HG03025 (cell line): ENCODE measurements around the gene LILRA5.
"Not testable (repeated sequence)": the region's sequence is repeated elsewhere in the genome, so short reads cannot be mapped to it uniquely, and the experiment has no call there.

Experiments
- ATAC-seq: cut with Tn5 transposase; IDR thresholded peaks from one replicate; pipeline ENCODE4 v1.9.1; 2021; ENCODE audit warnings: mild to moderate bottlenecking, moderate library complexity; ENCODE audit not compliant: unreplicated experiment, low FRiP score

LILRA5 gene

GRCh38 chr19:54335164-54335563 is 22.2 kb upstream of the LILRA5 start:
- ATAC-seq = no peak

- no peak for ATAC-seq
Observed at GRCh38 chr19:54333586-54334298, 20.8 kb upstream of the LILRA5 start.

- ATAC-seq = no peak
Observed at GRCh38 chr19:54332149-54332548, 19.2 kb upstream of the LILRA5 start.

DNA sequence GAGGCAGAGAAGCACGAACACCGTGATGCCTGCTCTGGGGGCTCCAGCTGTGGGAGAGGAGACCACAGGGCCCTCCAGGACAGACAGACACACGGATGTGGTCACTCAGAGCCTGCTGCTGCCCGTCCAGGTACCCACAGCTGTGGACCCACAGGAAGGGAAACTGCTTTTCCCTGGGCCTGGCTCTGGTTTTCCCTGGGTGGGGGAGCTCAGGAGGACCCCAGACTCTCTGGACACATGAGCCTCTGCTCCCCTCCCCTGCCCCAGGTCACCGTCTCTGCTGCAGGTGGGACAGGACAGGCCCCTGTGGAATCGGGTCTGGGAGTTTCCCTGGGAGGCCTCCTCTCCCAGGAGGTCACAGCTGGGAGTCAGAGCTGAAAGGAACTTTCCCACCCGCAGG is 18.7 kb upstream of the LILRA5 start:
- ATAC-seq = no peak

GRCh38 chr19:54329476-54330165 is 16.7 kb upstream of the LILRA5 start:
- ATAC-seq = no peak

GRCh38 chr19:54328781-54329180 is 15.8 kb upstream of the LILRA5 start:
- not testable (repeated sequence) for ATAC-seq

- ATAC-seq = no peak
Observed at GRCh38 chr19:54325631-54326030, 12.7 kb upstream of the LILRA5 start.

DNA sequence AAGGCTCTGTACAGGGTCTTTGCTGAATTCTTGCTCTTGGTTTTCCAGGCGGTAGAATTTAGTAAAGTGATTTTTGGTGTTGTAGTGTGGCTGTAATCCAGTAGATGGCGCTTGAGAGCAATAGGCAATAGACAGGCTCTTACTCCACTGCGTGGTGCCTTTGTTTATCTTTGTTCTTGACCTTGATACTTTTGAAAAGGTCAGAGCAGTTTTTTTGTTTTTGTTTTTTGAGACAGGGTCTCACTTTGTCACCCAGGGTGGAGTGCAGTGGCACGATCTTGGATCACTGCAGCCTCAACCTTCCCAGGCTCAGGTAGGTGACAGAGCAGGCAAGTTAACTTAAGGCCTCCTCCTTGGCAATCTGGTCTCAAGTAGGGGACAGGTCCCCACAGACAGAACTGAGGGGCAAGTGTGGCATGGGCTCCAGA is 12.2 kb upstream of the LILRA5 start:
- ATAC-seq = no peak

DNA sequence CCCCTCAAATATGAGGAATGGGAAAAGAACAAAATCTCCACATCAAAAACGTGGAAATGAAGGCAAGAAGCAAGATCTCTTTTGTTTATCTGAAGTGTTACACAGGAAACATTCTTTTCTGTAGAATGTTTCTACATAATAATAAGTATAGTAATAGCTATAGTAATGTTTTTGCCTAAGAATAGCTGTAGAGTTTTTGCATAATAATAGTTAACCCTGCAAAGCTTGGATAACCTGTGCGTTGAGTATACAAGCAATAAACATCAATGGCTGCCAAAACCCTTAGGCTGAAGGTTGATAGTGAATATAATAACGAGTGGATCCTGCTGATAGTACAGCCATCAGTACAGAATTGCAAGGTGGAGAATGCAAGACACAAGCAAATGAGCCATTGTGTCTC is 11.1 kb upstream of the LILRA5 start:
- ATAC-seq = no peak

- not testable (repeated sequence) for ATAC-seq
Observed at GRCh38 chr19:54322934-54323333, 10.0 kb upstream of the LILRA5 start.

GRCh38 chr19:54322295-54322694 is 9.3 kb upstream of the LILRA5 start:
- ATAC-seq = not testable (repeated sequence)

DNA sequence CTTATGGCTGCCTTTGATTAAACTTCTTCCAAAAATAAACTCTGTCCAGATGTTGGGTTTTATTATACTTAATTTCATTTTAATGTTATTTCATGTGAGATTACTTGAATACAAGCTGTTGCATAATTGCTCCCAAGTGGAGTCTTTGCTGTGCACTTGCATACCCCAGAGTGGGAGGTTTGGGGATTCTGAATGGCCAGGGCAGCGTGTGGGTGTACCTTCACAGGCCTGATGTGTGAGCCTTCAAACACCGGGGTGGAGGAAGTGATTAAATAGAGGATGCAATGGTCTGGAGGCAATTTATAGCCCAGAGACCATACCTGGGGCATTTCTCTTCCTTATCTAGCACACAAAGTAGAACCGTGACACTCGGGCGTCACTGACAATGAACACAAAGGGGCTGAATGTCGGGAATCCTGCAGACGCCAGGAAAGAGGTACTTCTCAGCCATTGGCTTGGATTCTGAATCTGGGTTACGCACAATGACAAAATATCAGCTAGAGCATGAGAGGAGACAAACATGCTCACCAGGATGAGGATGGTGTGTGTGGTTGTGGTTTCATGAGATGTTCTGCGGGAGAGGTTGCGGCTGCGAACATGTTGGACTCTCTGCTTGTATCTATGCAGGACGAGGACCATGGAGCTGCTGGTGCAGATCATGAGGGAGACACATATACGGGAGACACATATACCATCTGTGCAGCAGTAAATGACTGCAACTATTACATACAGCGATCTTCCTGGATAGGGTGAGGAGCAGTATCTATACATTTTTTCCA is 7.1 kb upstream of the LILRA5 start:
- no peak for ATAC-seq

DNA sequence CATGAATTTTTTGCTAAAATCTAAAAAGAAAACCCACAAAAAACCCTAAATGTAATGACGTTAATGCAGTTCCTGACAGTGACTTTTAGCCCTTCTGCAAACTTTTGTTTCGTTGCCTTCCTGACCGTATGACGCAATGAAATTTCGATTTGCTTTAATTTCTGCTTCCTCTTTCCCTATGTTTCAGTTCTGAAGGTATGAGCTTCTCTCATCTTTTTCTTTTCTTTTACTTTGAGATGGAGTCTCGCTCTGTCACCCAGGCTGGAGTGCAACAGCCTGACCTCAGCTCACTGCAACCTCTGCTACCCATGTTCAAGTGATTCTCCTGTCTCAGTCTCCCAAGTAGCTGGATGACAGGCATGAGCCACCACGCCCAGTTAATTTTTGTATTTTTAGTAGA is 6.1 kb upstream of the LILRA5 start:
- ATAC-seq = no peak

GRCh38 chr19:54317965-54318240 is 4.9 kb upstream of the LILRA5 start:
- ATAC-seq = no peak

DNA sequence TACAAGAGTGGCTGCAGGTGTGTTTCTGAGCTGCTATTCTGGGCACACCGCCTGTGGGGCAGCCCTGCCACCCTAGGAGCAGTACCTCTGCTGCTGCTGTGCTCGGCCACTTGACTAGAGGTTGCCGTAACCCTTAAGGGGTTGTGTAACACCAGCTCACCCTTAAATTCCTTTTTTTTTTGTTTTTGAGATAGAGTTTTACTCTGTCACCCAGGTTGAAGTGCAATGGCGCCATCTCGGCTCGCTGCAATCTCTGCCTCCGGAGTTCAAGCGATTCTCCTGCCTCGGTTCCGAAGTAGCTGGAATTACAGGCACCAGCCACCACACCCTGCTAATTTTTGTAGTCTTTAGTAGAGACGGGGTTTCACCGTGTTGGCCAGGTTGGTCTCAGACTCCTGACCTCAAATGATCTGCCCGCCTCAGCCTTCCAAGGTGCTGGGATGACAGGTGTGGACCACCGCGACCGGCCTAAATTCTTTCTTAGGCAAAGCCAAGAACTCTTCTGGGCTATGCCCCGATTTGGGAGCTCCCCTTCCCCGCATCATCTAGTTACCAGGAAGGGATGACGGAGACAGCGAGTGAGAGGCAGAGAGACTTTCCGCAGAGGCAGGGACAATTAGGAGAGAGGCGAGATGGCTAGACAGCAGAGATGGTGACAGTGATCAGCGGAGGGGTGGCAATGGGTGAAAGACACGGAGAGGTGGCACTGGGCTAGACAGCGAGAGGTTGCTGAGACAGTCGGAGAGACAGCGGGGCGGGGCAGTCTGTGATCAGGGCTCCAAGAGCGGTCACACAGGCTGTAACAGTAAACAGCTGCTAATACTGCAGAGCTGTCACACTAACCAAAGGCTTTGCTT is 4.4 kb upstream of the LILRA5 start:
- ATAC-seq = no peak

DNA sequence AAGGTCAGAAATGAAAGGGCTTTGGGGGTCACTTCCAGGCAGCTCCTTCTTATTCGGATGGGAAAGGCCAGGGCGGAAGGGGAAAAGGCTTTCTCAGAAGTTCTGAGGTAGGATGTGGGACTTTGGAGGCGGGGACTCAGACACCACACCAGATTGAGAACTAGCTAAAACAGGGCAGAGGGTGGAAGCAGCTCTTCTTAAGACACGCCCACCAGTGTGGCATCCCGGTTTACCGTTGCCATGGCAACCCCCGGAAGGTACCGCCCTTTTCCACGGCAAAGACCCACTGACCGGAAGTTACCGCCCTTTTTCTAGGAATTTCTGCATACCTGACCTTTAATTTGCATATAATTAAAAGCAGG is 3.8 kb upstream of the LILRA5 start:
- ATAC-seq = no peak

DNA sequence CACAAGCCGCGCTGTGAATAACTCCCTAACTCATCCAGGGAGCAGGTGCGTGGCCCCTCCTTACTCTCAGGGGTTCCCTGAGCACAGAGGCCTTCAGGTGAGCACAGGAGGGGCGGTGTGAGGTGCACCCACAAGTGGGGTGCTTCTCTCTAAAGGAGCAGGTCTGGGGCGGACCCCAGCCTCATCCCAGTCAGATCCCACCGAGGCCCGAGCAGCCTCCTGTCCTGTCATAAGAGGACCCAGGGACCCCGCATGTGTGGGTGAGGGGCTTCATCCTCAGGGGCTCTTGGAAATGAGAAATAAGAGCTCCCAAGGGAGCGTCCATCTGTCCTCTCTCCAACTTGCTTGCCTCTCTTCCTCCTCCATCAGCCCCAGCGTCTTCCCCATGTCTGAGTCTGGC is 3.0 kb upstream of the LILRA5 start:
- no peak for ATAC-seq

GRCh38 chr19:54312011-54312410 is 955 bp downstream of the LILRA5 start:
- no peak for ATAC-seq

DNA sequence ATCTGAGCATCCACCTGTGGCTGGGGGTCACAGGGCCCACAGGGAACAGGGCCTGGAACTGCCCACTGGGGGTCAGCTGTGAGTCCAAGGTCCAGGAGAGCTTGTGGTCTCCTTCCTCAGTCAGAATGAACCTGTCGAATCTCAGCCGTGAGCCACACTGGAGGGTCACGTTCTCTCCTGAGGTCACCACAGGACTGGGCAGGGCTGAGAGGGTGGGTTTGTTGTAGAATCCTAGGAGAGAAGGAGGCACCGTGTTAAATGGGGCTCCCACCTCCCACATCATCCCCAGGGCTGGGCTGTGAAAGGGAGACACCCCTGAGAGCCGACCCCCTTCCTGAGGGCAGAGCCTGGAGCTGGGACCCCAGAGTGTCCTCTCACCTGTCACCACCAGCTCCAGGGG is 1.5 kb downstream of the LILRA5 start:
- no peak for ATAC-seq

GRCh38 chr19:54310543-54310942 is 2.4 kb downstream of the LILRA5 start:
- no peak for ATAC-seq

GRCh38 chr19:54309811-54310210 is 3.2 kb downstream of the LILRA5 start:
- ATAC-seq = no peak
